Neuronal stem cell (in vitro differentiated cells): ENCODE results near the gene FLT1.

Source experiments
- DNase-seq: peaks from one replicate; pipeline ENCODE4 v3.0.0-alpha.2; 2013; ENCODE audit warnings: low spot score
- H2AFZ ChIP-seq: one replicate; pipeline ENCODE4 v1.6.1; 2013; ENCODE audit warnings: mild to moderate bottlenecking, low read length, inconsistent platforms
- H2AK5ac ChIP-seq: 2 replicates; pipeline ENCODE4 v1.6.1; 2013; ENCODE audit warnings: low read depth, mild to moderate bottlenecking, inconsistent platforms, low read length, moderate library complexity, mixed read lengths
- H2BK120ac ChIP-seq: 2 replicates; pipeline ENCODE4 v1.6.1; 2013; ENCODE audit warnings: low read depth, mild to moderate bottlenecking, inconsistent platforms, low read length, moderate library complexity, mixed read lengths
- H2BK12ac ChIP-seq: one replicate; pipeline ENCODE4 v1.6.1; 2013; ENCODE audit warnings: low read length, inconsistent platforms
- H2BK15ac ChIP-seq: 2 replicates; pipeline ENCODE4 v1.6.1; 2013; ENCODE audit warnings: mild to moderate bottlenecking, low read length, inconsistent platforms, mixed read lengths
- H2BK5ac ChIP-seq: one replicate; pipeline ENCODE4 v1.6.1; 2013; ENCODE audit warnings: inconsistent platforms, mild to moderate bottlenecking, low read length, moderate library complexity
- H3K14ac ChIP-seq: one replicate; pipeline ENCODE4 v1.6.1; 2013; ENCODE audit warnings: low read length, inconsistent platforms
- H3K18ac ChIP-seq: 2 replicates; pipeline ENCODE4 v1.6.1; 2013; ENCODE audit warnings: low read length, inconsistent platforms
- H3K23ac ChIP-seq: 2 replicates; pipeline ENCODE4 v1.6.1; 2013; ENCODE audit warnings: low read depth, mild to moderate bottlenecking, mixed read lengths, low read length, inconsistent platforms; ENCODE audit not compliant: poor library complexity
- H3K27ac ChIP-seq: replicated peaks from 3 replicates; pipeline ENCODE4 v1.5.1; 2013; ENCODE audit warnings: low read length, inconsistent platforms
- H3K27me3 ChIP-seq, 3 experiments: 2 replicates each; pipeline ENCODE4 v1.6.1; 2013; ENCODE audit warnings: low read length in 3 of 3, mild to moderate bottlenecking in 2 of 3, inconsistent platforms in 1 of 3, low read depth in 1 of 3, mixed read lengths in 1 of 3, moderate library complexity in 1 of 3; ENCODE audit not compliant: control insufficient read depth in 3 of 3, insufficient read depth in 3 of 3
- H3K36me3 ChIP-seq, 2 donors: replicated peaks in 1 of 2; 2 replicates each; pipeline ENCODE4 v1.6.1; 2013; ENCODE audit warnings: low read length in 2 of 2; ENCODE audit not compliant: control insufficient read depth in 2 of 2, insufficient read depth in 2 of 2
- H3K4ac ChIP-seq: 2 replicates; pipeline ENCODE4 v1.6.1; 2013; ENCODE audit warnings: inconsistent platforms, mild to moderate bottlenecking, low read length, moderate library complexity
- H3K4me1 ChIP-seq, 2 donors: 1 replicate in 1 of 2; 2 replicates in 1 of 2; pipeline ENCODE4 v1.6.1; 2013; ENCODE audit warnings: low read length in 2 of 2, low read depth in 1 of 2; ENCODE audit not compliant: control insufficient read depth in 2 of 2, insufficient read depth in 1 of 2
- H3K4me2 ChIP-seq: one replicate; pipeline ENCODE4 v1.6.1; 2013; ENCODE audit warnings: mild to moderate bottlenecking, low read length, inconsistent platforms; ENCODE audit not compliant: insufficient read depth, poor library complexity, severe bottlenecking
- H3K4me3 ChIP-seq, 2 donors: 2 replicates each; pipeline ENCODE4 v1.5.1; 2013; ENCODE audit warnings: low read length in 2 of 2, mild to moderate bottlenecking in 2 of 2, inconsistent platforms in 1 of 2, moderate library complexity in 1 of 2
- H3K79me1 ChIP-seq: one replicate; pipeline ENCODE4 v1.6.1; 2013; ENCODE audit warnings: low read depth, mild to moderate bottlenecking, inconsistent platforms, low read length, moderate library complexity
- H3K9ac ChIP-seq: one replicate; pipeline ENCODE4 v1.6.1; 2013; ENCODE audit warnings: mild to moderate bottlenecking, low read depth, low read length, inconsistent platforms; ENCODE audit not compliant: poor library complexity
- H3K9me3 ChIP-seq, 2 donors: replicated peaks in 1 of 2; 2 replicates each; pipeline versions ENCODE3 to v1.6.1; 2013; ENCODE audit warnings: low read length in 2 of 2, mild to moderate bottlenecking in 2 of 2, inconsistent platforms in 1 of 2, low read depth in 1 of 2, mixed read lengths in 1 of 2, moderate library complexity in 1 of 2; ENCODE audit not compliant: control insufficient read depth in 2 of 2, insufficient read depth in 1 of 2
- H4K8ac ChIP-seq: one replicate; pipeline ENCODE4 v1.6.1; 2013; ENCODE audit warnings: low read depth, mild to moderate bottlenecking, inconsistent platforms, low read length, moderate library complexity
- H4K91ac ChIP-seq: one replicate; pipeline ENCODE4 v1.6.1; 2013; ENCODE audit warnings: low read length, low read depth, mild to moderate bottlenecking, inconsistent platforms; ENCODE audit not compliant: poor library complexity
- WGBS, 2 donors: extraction: QIAGEN DNeasy Blood & Tissue Kit; methylation state at CpG; one replicate each; pipeline ENCODE4 v1.1.7; 2013; ENCODE audit warnings: missing lambda C conversion rate in 2 of 2, mixed read lengths in 1 of 2; ENCODE audit not compliant: insufficient read length in 2 of 2, insufficient replicate concordance in 1 of 2; ENCODE audit errors: extremely low coverage in 2 of 2; 5-methylcytosine and 5-hydroxymethylcytosine counted together

FLT1 gene

DNA sequence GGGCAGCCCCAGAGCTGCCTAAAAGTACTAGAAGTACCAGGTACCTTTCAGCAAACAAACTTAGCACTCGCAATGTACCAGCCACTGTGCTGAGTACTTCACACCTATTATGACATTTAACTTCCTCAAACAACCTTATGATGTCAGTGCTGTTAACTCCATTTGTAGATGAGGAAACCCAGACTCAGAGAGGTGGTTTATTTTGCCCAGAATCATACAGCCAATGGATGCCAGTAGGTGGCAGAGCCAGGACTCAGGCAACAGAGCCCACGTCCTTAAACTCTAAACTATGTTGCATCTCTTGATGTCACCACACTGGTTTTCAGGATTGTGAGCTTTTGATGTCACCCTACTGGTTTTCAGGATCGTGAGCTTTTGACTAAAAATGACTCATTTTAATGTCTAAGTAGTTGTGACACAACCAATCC is 78.9 kb downstream of the FLT1 start:
- Histone ChIP-seq H4K91ac (no peak overlapping the region), H3K14ac (no peak overlapping the region), H3K36me3 (no peaks in the 10 kb centered on the region), H3K4me3 (no peak overlapping the region), H3K23ac (no peak overlapping the region), H3K9me3 (no peaks in the 10 kb centered on the region), H3K27ac (no peak overlapping the region), H2BK120ac (no peak overlapping the region), H3K4me1 (peaks cover 0 to 2% of the 10 kb centered on the region in 2 donors), H3K9ac (no peak overlapping the region), H3K4ac (no peak overlapping the region), H2AFZ (no peak overlapping the region), H3K27me3 (no peaks in the 10 kb centered on the region), H4K8ac (no peak overlapping the region), H2BK5ac (no peak overlapping the region), H2BK15ac (no peak overlapping the region), H3K18ac (no peak overlapping the region), H2BK12ac (no peak overlapping the region), H3K79me1 (no peaks in the 10 kb centered on the region), H3K4me2 (no peak overlapping the region), H2AK5ac (no peak overlapping the region)
- DNase-seq: no peak
- no CpG with 5 or more reads among the region's 3 CpGs for WGBS, 2 donors

DNA sequence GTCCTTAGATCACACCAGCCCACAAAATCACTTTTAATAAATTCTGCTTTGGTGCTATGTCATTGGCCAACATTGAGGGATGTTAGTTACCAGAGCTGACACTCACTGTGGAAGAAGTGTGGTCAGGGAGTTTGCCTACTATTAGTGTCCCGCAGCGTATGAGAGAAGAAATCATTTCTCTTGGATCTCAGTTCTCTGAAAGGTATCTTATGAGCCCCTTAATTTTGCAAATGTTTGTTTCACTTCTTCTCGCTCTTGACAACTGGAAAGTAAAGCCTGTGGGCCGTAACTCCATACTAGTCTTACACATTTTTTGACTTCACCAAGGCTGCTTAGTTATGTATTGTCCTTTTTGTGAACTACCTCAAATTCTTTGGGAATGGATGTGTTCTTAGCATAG is 80.9 kb downstream of the FLT1 start:
- Histone ChIP-seq H3K23ac (no peak overlapping the region), H2AK5ac (no peak overlapping the region), H3K79me1 (no peaks in the 10 kb centered on the region), H3K4me1 (peaks cover 0 to 2% of the 10 kb centered on the region in 2 donors), H4K8ac (no peak overlapping the region), H4K91ac (no peak overlapping the region), H2AFZ (no peak overlapping the region), H2BK5ac (no peak overlapping the region), H3K4me3 (no peak overlapping the region), H2BK15ac (no peak overlapping the region), H3K4ac (no peak overlapping the region), H2BK12ac (no peak overlapping the region), H3K18ac (no peak overlapping the region), H3K9me3 (no peaks in the 10 kb centered on the region), H3K27me3 (no peaks in the 10 kb centered on the region), H3K14ac (no peak overlapping the region), H3K27ac (no peak overlapping the region), H3K36me3 (no peaks in the 10 kb centered on the region), H2BK120ac (no peak overlapping the region), H3K4me2 (no peak overlapping the region), H3K9ac (no peak overlapping the region)
- DNase-seq: no peak
- WGBS, 2 donors: no CpG with 5 or more reads among the region's 4 CpGs

DNA sequence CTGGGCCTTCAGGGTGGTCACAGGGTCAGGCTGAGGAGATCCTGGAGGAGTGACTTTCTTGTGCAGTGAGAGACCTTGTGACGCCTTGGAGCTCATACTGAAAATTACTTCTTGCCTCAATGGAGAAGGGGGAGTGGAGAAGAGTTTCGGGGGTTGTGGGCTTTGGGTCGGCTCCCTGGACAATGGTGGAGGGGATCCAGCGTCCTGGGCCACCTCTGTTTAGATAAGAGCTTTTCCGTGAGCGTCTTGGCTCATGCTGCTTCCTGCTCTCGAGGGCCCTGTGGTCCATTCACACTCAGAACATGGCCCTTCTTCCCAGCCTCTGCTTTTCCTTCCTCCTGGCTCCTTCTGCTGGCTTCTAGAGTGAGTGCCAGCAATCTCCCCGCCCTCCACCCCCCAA is 81.9 kb downstream of the FLT1 start:
- Histone ChIP-seq H3K79me1 (no peaks in the 10 kb centered on the region), H3K18ac (no peak overlapping the region), H3K27me3 (no peaks in the 10 kb centered on the region), H4K91ac (no peak overlapping the region), H3K27ac (no peak overlapping the region), H2BK15ac (no peak overlapping the region), H2BK5ac (peak overlapping the region; percentile 14), H3K9me3 (no peaks in the 10 kb centered on the region), H4K8ac (no peak overlapping the region), H3K4ac (no peak overlapping the region), H3K14ac (no peak overlapping the region), H3K4me3 (no peak overlapping the region), H3K4me1 (peaks cover 0 to 5% of the 10 kb centered on the region in 2 donors), H3K36me3 (no peaks in the 10 kb centered on the region), H3K23ac (no peak overlapping the region), H2BK120ac (no peak overlapping the region), H3K9ac (no peak overlapping the region), H2AK5ac (no peak overlapping the region), H2BK12ac (no peak overlapping the region), H3K4me2 (no peak overlapping the region), H2AFZ (no peak overlapping the region)
- no peak for DNase-seq
- WGBS, 2 donors: no CpG with 5 or more reads among the region's 8 CpGs

DNA sequence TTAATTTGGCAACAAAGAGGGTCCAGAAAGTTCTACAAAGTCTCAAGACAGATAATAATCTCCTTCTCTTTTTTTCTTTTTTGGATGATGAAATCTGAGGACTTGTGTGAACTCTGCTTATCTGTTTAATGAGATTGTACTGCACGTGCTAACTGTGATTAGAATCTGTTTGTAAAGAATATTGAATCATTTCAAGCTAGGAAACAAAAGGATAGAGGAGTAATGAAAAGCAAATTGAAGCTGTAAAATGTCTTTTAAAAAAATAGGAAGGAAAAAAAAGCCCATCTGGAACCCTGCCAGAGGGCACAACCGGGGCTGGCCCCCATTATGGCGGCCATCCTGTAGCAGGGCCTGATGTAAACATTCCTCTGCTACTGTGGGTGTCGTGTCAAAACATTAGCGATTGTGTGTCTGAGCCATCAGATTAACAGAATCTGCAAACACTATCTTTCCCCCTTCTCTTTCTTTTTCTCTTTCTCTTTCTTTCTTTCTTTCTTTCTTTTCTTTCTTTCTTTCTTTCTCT is 83.0 kb downstream of the FLT1 start:
- Histone ChIP-seq H3K4ac (no peak overlapping the region), H3K14ac (no peak overlapping the region), H3K23ac (no peak overlapping the region), H3K9me3 (no peaks in the 10 kb centered on the region), H4K8ac (no peak overlapping the region), H3K4me2 (no peak overlapping the region), H3K27ac (no peak overlapping the region), H3K79me1 (no peaks in the 10 kb centered on the region), H2BK120ac (no peak overlapping the region), H2BK12ac (no peak overlapping the region), H3K27me3 (no peaks in the 10 kb centered on the region), H2AFZ (no peak overlapping the region), H3K18ac (no peak overlapping the region), H3K4me3 (no peak overlapping the region), H2BK5ac (no peak overlapping the region), H3K9ac (no peak overlapping the region), H3K4me1 (peaks cover 0 to 4% of the 10 kb centered on the region in 2 donors), H4K91ac (no peak overlapping the region), H2AK5ac (no peak overlapping the region), H2BK15ac (no peak overlapping the region), H3K36me3 (no peaks in the 10 kb centered on the region)
- WGBS, 2 donors: no CpG with 5 or more reads among the region's 5 CpGs
- DNase-seq: no peak
